NCI-H1436 treated with DMSO at 0.1 percent for 48 hours (cell line): ENCODE measurements around the gene LEP.
"Not testable (repeated sequence)": the region's sequence is repeated elsewhere in the genome, so short reads cannot be mapped to it uniquely, and the experiment has no call there.

ENCODE experiments used
- DNase-seq: peaks from one replicate; lab custom pipeline; 2025; lab: John Stamatoyannopoulos, UW

Gene LEP

DNA sequence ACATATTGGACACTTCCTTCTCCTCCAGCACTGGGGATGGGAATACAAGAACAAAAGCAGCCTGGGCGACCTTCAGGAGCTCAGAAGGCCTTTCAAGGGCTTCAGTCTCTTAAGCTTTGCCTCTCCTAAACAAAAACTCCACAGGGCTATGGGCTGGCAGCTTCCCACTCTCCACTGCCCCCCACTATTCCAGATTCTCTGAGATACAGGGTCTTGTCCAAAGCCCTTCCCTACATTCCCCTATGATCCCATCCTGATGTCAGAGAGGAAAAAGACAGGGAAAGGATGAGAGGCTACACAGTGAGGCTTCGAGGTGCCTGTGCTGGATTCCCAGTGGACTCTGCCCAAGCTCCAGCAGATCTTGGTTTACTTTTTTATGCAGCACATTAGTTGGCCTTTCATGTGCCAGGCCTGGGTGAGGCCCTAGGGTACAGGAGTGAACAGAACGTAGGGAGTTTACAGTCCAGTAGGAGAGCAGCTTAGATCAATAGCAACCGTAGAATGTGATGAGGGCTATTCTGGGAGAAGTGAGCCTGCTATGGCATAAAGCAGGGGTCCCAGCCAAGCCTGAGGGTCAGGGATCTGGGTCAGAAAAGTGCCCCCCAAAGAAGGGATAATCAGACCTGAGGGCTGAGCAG is 33.3 kb downstream of the LEP start:
- DNase-seq, result no peak

DNA sequence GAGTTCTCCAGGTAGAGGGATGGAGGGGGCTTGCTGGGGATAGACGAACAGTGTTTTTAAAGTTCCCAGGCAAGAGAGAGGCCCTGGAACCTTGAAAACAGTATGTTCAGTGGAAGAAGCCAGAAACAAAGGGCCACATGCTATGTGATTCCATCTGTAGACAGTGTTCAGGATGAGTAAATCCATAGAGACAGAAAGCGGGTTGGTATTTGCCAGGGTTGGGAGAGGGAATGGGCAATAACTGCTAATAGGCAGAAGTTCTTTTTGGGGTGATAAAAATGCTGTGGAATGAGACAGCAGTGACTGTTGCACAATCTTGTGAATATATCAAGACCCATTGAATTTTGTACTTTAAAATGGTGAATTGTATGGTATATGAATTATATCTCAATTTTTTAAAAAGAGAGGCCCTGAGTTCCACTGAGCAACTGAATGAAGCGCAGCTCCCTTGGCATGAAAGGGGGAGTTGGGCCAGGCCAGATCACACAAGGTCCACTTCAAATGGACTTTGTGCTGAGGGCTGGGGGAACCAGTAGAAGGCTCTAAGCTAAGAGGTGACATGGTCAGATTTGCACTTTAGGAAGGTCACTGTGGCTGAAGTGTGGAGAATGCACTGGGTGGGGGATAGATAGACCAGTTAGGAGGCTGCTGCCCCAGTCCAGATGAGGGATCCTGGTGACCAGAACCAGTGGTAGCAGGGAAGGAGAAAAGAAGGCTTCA is 34.0 kb downstream of the LEP start:
- DNase-seq, result no peak

DNA sequence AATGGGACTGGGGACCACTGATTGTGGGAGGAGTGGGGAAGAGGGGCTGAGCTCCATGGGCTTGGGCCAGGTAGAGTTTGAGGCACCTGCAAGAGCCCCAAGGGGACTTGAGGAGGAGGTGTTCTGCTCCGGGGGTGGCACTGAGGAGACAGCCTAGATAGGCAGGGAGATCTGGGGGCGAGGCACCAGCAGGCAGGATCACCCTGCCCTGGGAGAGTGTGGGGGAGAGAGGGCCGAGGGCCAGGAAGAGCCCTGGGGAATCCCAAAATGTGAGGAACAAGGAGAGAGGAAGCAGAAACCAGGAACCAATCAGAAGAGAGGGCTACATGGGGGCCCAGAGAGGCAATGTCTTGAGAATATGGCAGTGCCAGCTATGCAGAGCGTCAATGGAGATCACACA is 34.6 kb downstream of the LEP start:
- DNase-seq, result no peak

DNA sequence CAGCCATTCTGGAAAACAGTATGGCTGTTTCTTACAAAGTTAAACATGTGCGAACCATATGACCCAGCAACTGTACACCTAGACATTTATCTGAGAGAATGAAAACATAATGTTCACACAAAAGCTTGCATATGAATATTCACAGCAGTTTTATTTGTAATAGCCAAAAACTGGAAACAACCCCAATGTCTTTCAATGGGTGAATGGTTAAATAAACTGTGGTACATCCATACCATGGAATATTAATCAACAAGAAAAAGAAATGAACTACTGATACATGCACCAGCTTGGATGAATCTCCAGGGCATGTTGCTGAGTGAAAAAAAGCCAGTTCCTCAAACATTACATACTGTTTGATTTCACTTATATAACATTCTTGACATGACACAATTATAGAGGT is 37.3 kb downstream of the LEP start:
- DNase-seq, result no peak

DNA sequence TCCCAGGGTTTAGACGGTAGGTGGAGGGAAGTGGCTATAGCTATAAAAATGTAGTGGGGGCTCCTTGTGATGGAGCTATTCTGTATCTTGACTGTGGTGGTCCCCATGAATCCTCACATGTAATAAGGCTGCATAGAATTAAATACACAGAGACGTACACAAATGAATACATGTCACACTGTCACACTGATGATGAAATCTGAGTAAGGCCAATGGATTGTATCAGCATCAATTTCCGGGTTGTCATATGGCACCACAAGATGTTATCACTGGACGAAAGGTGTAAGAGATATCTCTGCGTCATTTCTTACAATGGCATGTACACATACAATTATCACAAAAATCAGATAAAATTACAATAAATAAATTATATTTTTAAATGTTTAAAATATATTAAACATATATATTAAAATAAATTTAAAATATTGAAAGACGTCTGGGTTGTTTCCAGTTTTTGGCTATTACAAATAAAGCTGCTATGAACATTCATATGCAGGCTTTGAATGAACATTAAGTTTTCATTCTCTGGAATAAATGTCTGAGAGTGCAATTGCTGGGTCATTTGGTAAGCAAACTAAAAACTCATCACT is 38.1 kb downstream of the LEP start:
- DNase-seq, result no peak

DNA sequence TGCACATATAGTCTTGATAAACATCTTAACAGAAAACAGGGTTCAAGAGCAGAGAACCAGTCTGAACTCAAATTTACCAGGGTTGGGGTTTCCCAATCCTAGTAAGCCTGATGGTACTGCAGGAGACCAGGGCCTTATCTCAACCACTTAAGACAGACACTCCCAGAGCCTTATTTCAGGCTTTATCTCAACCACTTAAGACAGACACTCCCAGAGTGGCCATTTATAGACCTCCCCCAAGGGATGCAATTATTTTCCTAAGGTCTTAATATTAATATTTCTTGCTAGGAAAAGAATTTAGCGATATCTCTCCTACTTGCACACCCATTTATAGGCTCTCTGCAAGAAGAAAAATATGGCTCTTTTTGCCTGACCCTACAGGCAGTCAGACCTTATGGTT is 39.4 kb downstream of the LEP start:
- DNase-seq, result not testable (repeated sequence)

DNA sequence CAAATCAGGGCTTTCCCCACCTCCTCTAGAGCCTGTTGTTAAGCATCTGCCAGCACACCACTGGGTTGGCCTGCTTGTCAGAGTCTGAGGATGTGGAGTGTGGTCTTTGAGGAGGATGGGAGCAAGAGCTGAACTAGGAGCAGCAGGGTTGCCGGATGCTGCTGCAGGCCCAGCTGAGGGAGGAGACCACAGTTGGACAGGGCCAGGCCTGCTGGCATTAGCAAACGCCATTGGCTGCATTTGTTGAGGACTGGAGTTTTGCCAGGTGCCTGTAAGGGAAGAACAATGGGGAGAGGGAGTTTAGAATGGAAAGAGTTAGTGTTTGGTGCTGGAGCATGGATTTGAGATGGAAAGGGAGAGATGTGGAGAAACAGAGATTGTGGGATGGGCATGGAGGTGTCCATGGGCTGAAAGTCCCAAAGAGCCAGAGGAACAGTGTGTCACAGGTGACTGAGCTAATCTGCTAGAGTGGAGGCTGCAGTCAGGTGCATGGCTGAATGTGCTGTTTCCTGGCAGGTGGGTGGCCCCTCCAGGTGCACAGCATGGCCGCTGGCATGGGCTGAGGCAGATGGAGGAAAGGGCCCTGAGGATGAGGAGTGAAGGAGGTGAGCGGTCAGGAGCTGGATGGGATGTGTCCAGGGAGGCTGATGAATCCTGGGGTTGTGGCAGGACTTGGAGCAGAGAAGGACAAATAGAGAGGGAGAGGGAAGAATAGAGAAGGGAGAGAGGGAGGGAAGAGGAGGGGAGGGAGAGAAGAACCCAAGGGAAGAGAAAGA is 40.7 kb downstream of the LEP start:
- DNase-seq, result no peak

DNA sequence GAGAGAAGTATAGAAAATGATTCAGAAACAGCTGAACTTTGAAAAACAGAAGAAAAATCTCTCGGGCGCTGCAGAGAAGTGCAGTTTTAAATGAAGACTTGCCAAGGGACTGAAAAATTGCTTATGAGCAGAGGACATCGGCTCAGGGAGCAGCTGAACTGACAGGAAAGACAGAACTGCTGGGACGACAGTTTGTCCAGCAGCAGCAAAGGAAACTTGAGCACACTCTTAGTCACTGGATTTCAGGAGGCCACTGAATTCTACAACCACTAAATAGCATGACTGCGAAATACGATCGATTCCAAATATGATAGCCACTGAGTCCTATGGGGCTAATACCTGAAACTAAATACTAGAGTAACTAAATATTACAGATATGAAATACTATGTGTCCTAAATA is 43.0 kb downstream of the LEP start:
- DNase-seq, result no peak

DNA sequence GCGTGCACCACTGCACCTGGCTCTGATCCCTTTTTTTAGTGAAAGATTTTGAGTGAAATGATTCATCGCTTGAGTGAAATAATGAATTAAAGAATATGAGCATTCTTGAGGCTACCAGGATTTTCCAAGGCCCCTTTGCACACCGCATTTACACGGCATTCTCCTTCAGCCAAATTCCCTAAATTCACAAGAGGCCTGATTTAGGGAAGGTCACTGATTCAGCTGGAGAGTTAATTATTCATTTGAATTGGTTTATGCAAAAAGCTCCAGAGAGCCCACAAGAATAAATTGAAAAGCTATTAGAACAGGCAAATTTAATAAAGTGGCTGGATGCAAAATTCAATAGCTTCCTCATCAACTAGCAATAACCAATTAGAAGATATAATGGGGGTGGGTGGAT is 46.5 kb downstream of the LEP start:
- no peak for DNase-seq

DNA sequence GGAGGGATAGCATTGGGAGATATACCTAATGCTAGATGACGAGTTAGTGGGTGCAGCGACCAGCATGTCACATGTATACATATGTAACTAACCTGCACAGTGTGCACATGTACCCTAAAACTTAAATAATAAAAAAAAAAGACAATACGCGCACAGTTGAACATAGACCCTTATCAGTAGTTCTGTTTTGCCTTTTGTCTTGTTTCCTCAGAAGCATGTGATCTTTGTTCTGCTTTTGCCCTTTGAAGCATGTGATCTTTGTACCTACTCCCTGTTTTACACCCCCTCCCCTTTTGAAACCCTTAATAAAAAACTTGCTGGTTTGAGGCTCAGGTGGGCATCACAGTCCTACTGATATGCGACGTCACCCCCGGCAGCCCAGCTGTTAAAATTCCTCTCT is 56.9 kb downstream of the LEP start:
- not testable (repeated sequence) for DNase-seq

DNA sequence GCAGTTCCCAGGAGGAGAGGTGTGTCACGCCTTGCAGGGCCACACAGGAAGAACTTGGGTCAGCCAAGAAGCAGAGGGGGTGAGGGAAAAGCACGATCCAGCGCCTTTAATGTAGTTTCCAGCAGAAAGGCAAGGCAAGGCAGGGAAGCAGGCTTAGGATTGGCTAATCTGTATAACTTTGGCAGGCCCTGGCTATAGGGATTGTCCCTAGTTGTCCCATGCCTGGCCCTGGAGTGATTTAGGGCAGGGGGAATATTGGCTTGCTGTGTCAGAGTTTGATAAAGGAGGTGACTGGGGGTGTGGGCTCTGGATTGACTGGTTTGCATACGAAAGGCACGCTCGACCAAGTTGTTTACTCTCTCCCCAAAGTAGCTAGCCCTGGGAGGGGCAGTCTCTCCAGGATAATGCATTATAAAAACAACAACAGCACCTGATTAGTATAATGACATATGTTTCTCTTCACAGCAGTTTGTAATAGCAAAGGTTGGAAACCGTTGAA is 58.1 kb downstream of the LEP start:
- no peak for DNase-seq

DNA sequence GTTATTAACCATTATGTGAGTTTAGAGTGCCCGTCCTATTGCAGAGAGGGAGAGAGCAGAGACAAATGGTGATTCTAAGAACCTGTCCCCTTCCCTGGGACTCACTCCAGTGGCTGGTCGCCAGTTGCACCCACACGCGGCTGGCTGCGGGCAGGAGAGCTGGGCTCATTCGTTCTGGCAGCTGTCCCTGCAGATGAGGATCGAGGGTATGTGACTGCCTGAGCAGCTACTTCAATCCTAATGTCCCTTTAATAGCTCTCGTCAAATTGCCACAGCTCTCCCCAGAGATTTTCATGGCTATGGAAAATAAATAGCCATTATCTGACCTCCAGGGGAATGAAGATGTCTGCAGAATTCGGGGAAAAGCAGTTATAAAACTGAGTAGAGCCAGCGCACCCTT is 61.1 kb downstream of the LEP start:
- DNase-seq, result no peak

DNA sequence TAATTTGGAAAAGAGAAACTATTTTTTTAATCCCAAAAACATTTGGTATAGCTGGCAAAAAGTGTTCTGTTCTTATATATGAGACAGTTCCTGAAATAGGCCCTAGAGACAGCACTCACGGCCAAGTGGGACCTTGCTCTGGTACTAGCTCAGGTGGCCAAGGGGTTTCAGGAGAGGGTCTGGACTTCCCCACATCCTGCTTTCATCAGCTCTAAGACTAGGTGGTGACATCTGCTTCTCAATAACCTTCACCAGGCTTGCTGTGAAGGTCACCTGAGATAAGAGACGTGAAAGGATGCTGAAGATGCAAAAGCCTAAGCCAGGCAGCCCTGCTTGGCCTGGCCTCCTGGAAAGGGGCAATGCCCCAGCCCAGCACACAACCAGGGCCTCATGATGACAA is 62.1 kb downstream of the LEP start:
- no peak for DNase-seq

DNA sequence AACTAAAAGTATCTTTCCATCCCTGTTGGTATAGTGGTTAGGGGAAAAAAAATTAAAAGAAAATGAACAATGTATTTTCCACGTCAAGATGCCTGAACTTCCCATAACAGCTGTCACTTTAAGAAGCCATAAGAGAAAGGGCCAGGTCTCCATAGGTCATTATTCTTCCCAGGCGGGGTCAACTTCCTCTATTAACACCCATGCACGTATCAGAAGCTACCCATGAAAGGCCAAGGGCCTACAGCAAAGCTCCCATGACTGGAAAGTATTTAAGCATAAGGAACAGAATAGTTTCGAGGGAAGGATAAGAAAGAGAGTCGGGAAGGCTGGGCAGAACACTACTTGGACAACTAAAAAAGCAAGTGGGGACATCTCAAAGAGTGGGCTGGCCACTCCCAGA is 62.6 kb downstream of the LEP start:
- no peak for DNase-seq

DNA sequence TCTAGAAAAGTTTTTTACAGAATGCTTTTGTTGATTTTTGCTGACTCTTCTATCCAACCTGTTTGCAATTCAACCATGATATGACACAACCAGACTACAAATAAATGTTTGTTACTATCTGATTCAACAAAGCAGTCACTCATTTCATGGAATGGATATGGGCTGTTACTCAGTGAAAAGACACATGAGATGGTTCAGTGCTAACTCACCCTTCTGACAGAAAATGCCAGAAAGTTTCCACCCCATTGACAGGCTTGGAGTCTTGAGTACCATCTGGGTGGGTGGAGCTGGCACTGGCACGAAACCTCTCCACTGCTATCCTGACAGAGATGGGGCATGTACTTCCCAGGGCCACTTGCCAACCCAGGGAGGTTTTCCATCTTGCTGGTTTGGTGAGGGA is 63.1 kb downstream of the LEP start:
- no peak for DNase-seq

DNA sequence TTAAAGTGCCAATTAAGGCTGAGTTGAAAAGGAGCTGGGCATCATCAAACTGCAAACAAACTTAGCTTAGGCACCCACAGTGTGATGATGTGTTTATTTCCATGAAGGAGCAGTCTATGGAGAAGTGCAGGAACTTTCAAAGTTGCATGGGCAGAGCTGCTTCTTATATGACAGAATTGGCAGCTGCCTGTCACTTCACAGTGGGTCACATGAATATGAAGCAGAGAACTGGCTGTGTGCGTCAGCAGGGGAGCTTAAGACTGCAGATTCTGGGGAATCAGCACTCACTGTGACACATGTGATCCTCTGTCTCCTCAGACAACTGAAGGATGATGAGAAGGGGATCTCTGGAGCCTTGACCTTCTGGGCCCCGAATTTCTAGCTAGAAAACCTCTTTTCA is 66.0 kb downstream of the LEP start:
- no peak for DNase-seq
